HL-60 (cell line): ENCODE data around the gene BACH1.

Source experiments
- POLR2AphosphoS5 ChIP-seq: IDR thresholded peaks from 2 replicates; pipeline ENCODE4 v1.6.1; 2012; ENCODE audit warnings: low read depth
- SPI1 ChIP-seq: IDR thresholded peaks from 2 replicates; pipeline ENCODE4 v1.6.1; 2012; ENCODE audit warnings: low read depth, mild to moderate bottlenecking, borderline replicate concordance
- TF ChIP-seq, protein P1 (sequence below): IDR thresholded peaks from one replicate; pipeline ENCODE4 v1.5.1; 2011; ENCODE audit warnings: low read length, control low read depth, inconsistent platforms; ENCODE audit not compliant: insufficient read depth

DNA sequence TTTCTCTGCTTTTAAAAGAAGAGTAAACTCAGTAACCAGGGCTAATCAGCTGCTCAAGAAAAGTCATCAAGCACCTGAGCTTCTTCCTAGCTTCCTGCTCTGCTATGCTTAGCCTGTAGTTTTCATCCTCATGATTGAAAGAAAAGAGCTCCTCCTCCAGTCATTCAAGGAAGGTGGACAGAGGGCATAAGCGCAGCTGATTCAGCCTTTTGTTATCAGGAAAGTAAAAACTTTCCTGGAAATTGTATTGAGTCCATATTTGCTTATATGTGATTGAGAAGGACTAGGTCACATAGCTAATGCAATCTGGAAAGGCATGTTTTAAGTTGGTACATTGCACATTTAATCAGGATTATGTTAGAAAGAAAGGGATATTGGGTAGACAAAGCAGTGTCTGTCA is 8.5 kb upstream of the BACH1 start:
- TF ChIP-seq POLR2AphosphoS5: no peak
- TF ChIP-seq, protein P1, sequence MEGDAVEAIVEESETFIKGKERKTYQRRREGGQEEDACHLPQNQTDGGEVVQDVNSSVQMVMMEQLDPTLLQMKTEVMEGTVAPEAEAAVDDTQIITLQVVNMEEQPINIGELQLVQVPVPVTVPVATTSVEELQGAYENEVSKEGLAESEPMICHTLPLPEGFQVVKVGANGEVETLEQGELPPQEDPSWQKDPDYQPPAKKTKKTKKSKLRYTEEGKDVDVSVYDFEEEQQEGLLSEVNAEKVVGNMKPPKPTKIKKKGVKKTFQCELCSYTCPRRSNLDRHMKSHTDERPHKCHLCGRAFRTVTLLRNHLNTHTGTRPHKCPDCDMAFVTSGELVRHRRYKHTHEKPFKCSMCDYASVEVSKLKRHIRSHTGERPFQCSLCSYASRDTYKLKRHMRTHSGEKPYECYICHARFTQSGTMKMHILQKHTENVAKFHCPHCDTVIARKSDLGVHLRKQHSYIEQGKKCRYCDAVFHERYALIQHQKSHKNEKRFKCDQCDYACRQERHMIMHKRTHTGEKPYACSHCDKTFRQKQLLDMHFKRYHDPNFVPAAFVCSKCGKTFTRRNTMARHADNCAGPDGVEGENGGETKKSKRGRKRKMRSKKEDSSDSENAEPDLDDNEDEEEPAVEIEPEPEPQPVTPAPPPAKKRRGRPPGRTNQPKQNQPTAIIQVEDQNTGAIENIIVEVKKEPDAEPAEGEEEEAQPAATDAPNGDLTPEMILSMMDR: no peak
- no peak for TF ChIP-seq SPI1
